ENCODE results near the gene LTF.

- no peak for TF ChIP-seq CTCF (IDR thresholded peaks at IDR 0.05; ENCODE audit: low read depth, low read length)
- no peak for TF ChIP-seq EZH2phosphoT487 (IDR thresholded peaks at IDR 0.05; ENCODE audit: low read depth)
Measured at GRCh38 chr3:46408853-46409252, 55.9 kb downstream of the LTF start.

Measured in OCI-LY3 (cell line).